Measurements from ENCODE around the gene ENHO. TPM values are rescaled to one million over a fixed set of nuclear protein-coding genes. Genes with fewer than 3 reads are reported as not detected.

The ENHO gene
- total and polyA plus RNA-seq, 12 donors: 0.24 to 1.6 (median 0.88) TPM; not detected in 7

DNA sequence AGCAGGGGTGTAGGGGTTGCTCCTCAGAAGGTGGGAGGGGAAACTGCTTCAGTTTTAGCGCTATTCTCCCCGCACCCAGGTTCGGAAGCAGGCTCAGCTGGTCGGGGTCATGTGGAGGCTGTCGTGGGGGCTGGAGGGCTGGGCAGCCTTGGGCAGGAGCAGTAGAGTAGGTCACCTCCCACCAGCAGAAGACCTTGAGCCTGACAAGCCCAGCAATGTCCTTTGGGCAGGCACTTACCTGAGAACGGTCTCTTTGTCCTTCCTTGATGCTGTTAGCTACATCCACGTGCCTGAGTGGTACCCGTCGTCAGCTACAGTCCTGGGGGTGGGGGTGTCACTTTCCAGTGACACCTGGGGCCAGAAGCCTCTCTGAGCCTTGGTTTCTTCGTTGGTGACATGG is 20.3 kb downstream of the ENHO start:
- Histone ChIP-seq H3K4me1 (replicated peaks in 1 of 2) (no peaks in the 10 kb centered on the region), H3K9me3 (replicated peaks in 1 of 3) (no peaks in the 10 kb centered on the region), H3K27ac (no peak overlapping the region), H3K36me3 (replicated peaks in 1 of 2) (no peaks in the 10 kb centered on the region), H3K27me3 (no peaks in the 10 kb centered on the region), H3K4me3 (no peak overlapping the region)
- 54 to 76% (median 62%) methylated on average over 4 to 10 of the region's 10 CpGs for WGBS, 4 donors
- TF ChIP-seq, protein P1, sequence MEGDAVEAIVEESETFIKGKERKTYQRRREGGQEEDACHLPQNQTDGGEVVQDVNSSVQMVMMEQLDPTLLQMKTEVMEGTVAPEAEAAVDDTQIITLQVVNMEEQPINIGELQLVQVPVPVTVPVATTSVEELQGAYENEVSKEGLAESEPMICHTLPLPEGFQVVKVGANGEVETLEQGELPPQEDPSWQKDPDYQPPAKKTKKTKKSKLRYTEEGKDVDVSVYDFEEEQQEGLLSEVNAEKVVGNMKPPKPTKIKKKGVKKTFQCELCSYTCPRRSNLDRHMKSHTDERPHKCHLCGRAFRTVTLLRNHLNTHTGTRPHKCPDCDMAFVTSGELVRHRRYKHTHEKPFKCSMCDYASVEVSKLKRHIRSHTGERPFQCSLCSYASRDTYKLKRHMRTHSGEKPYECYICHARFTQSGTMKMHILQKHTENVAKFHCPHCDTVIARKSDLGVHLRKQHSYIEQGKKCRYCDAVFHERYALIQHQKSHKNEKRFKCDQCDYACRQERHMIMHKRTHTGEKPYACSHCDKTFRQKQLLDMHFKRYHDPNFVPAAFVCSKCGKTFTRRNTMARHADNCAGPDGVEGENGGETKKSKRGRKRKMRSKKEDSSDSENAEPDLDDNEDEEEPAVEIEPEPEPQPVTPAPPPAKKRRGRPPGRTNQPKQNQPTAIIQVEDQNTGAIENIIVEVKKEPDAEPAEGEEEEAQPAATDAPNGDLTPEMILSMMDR (IDR thresholded peaks at IDR 0.05): no peak
- no peak for TF ChIP-seq POLR2A (IDR thresholded peaks at IDR 0.05)
- intact Hi-C loops (cut with DNase I): loop anchor here (5.0 kb wide), 2 partner anchors 65 to 100 kb away; no protein-coding TSS in a partner anchor
- DNase-seq: no peak

- TF ChIP-seq, protein P1 (IDR thresholded peaks at IDR 0.05): no peak
- no peak for TF ChIP-seq POLR2A (IDR thresholded peaks at IDR 0.05)
- Histone ChIP-seq H3K27ac (no peak overlapping the region), H3K36me3 (replicated peaks in 1 of 2) (no peaks in the 10 kb centered on the region), H3K9me3 (replicated peaks in 1 of 3) (no peaks in the 10 kb centered on the region), H3K4me3 (no peak overlapping the region), H3K27me3 (no peaks in the 10 kb centered on the region), H3K4me1 (replicated peaks in 1 of 2) (no peaks in the 10 kb centered on the region)
- WGBS, 4 donors: 37 to 100% (median 43%) methylated on average over 1 to 5 of the region's 5 CpGs
- DNase-seq: no peak
- intact Hi-C loops (cut with DNase I): loop anchor here (2.0 to 5.0 kb wide), 3 partner anchors 65 to 100 kb away; no protein-coding TSS in a partner anchor
Observed at GRCh38 chr9:34501889-34502425, 20.8 kb downstream of the ENHO start.

GRCh38 chr9:34501372-34501771 is 21.4 kb downstream of the ENHO start:
- no peaks in the 10 kb centered on the region for H3K27me3 ChIP-seq
- intact Hi-C loops (cut with DNase I): loop anchor here (2.0 to 5.0 kb wide), 3 partner anchors 64 to 99 kb away; no protein-coding TSS in a partner anchor
- no peaks in the 10 kb centered on the region for H3K9me3 ChIP-seq (replicated peaks in 1 of 3)
- H3K36me3 ChIP-seq (replicated peaks in 1 of 2): no peaks in the 10 kb centered on the region
- DNase-seq: no peak
- 52 to 83% (median 65%) methylated on average over 1 to 2 of the region's 2 CpGs for WGBS, 4 donors
- no peak overlapping the region for H3K27ac ChIP-seq
- H3K4me1 ChIP-seq (replicated peaks in 1 of 2): no peaks in the 10 kb centered on the region
- H3K4me3 ChIP-seq: no peak overlapping the region
- no peak for TF ChIP-seq POLR2A (IDR thresholded peaks at IDR 0.05)
- TF ChIP-seq, protein P1 (IDR thresholded peaks at IDR 0.05): no peak

DNA sequence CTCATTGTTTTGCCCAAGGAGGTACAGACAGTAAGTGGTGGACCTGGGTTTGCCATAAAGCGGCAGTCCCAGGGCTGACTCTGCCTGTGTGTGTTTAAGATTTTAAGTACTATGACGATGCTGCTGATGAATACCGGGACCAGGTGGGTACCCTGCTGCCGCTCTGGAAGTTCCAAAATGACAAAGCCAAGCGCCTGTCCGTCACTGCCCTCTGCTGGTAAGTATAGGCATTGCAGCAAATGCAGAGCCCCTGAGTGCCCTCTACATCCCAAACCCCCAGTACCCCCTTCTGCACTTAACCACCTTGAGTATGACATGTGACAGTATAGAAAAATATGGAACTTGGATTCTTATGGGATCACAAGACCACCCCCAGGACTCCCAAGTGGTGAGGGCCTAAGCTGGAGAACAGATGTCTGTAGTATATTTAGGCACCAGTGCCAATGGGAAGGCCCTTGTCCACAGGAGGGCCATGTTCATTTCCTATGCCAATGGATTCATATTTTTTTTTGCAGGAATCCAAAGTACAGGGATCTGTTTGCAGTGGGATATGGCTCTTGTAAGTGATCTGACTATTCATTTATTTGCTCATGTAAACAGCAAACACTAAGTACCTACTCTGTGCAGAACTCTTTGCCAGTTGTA is 22.0 kb downstream of the ENHO start:
- Histone ChIP-seq H3K27ac (no peak overlapping the region), H3K4me3 (no peak overlapping the region), H3K9me3 (replicated peaks in 1 of 3) (no peaks in the 10 kb centered on the region), H3K36me3 (replicated peaks in 1 of 2) (no peaks in the 10 kb centered on the region), H3K27me3 (no peaks in the 10 kb centered on the region), H3K4me1 (replicated peaks in 1 of 2) (no peaks in the 10 kb centered on the region)
- DNase-seq: peak; percentile 36 to 80 (median 61)
- TF ChIP-seq, protein P1 (IDR thresholded peaks at IDR 0.05): peak; percentile 90 to 97 (median 92)
- no peak for TF ChIP-seq POLR2A (IDR thresholded peaks at IDR 0.05)
- WGBS, 4 donors: 0 to 4% (median 2%) methylated on average over 6 of the region's 6 CpGs
- intact Hi-C loops (cut with DNase I): loop anchor here (2.0 to 5.0 kb wide), 3 partner anchors 63 to 98 kb away; no protein-coding TSS in a partner anchor

All from adrenal gland (tissue), 12 donors.